HG02642 (cell line): ENCODE measurements around the gene SLC22A1.
"Not testable (repeated sequence)": the region's sequence is repeated elsewhere in the genome, so short reads cannot be mapped to it uniquely, and the experiment has no call there.

ENCODE experiments used
- ATAC-seq: cut with Tn5 transposase; IDR thresholded peaks from one replicate; pipeline ENCODE4 v1.9.1; 2021; ENCODE audit warnings: mild to moderate bottlenecking; ENCODE audit not compliant: unreplicated experiment, poor library complexity

The SLC22A1 gene

DNA sequence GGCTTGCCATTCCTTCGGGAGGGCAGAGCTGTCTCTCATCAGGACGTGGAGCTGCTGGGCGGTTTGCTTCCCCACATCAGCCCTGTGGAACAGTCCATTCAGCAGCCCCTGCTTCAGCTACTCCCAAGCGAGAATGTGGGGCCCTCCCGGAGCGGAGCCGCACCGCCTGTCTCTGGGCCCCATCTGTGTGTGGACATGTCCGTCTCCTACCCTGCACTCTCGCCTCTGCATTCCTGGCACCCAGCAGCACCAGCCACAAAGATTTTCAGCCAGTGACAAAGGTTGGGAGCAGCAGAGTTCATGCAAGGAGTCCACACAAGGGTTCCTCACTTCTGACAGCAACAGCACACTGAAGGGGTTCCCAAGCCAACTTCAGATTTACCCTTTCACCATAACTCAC is 29.0 kb upstream of the SLC22A1 start:
- ATAC-seq = no peak

GRCh38 chr6:160093061-160093460 is 28.6 kb upstream of the SLC22A1 start:
- ATAC-seq = no peak

DNA sequence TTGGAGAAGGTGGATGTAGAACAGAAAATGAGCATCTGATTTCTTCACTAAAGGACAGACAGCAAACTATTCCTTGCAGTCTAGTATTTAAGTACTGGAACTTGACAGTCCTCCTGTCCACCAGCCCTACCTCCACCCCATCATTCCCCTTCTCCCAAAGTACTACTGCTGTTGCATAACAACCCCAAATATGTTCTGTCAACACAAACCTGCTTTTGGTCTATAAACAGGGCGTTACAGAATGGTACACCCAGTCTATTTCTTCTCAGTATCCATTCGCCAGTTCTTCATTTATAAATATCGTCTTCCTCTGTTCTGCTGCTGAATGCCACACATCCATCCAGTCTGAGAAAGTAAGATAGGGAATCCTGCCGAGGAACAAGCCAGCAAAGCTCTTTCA is 27.7 kb upstream of the SLC22A1 start:
- no peak for ATAC-seq

GRCh38 chr6:160095146-160095845 is 26.3 kb upstream of the SLC22A1 start:
- ATAC-seq = no peak

GRCh38 chr6:160101277-160102205 is 20.1 kb upstream of the SLC22A1 start:
- ATAC-seq = no peak

GRCh38 chr6:160102399-160102798 is 19.2 kb upstream of the SLC22A1 start:
- no peak for ATAC-seq

DNA sequence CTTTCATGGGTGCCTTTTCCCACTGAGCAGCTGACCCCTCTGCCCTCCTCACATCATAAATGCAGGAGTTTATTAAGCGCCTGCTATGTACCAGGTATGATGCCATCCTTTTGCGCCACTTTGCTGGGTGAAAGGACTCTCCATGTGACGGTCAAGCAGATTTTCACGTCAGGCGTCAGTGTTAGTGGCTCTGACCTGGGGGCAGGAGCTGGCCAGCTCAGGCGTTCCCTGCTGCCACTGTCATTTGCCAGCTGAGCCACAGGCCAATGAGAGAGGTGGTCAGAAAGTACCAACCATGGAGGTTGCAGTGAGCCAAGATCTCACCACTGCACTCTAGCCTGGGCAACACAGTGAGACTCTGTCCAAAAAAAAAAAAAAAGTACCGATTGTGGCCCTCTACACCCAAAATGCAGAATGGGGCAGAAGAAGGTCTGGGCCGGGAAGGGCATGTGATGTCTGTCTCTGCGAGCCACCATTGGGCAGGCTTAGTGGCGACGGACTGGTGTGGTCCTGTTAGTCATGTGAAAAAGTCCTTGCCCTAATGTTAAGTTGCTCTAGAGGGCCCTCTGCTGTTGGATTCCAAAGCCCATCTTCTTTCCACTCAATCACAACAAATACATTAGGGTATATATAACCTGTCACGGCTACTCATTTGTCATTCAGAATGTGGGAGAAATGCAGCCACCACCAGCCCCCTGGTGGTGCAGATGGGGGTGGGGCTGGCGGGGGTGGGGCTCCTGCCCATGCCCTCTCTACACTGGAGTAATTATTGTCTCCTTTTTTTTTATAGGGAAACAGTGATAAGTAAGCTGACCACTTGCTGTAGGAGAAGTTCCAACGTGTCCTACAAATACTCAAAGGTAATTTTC is 18.4 kb upstream of the SLC22A1 start:
- ATAC-seq = no peak

DNA sequence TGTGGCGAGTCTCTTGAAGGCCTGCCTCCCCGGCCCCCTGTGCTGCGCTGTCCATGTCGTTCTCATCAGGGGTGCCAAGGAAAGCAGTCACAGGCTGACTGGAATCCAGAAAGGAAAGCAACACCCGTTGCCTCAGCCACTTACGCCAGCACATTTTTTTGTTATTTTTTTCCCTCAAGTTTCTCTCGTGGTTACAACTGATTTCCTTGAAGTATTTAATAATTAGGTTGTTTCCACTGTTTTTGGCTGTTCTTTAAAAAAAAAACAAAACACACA is 17.9 kb upstream of the SLC22A1 start:
- no peak for ATAC-seq

DNA sequence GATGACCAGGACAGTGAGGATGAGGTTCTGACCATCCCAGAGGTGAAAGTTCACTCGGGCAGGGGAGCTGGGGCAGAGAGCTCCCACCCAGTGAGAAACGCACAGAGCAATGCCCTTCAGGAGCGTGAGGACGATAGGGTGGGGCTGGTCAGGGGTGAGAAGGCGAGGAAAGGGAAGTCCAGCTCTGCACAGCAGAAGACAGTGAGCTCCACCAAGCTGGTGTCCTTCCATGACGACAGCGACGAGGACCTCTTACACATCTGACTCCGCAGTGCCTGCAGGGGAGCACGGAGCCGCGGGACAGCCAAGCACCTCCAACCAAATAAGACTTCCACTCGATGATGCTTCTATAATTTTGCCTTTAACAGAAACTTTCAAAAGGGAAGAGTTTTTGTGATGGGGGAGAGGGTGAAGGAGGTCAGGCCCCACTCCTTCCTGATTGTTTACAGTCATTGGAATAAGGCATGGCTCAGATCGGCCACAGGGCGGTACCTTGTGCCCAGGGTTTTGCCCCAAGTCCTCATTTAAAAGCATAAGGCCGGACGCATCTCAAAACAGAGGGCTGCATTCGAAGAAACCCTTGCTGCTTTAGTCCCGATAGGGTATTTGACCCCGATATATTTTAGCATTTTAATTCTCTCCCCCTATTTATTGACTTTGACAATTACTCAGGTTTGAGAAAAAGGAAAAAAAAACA is 16.6 kb upstream of the SLC22A1 start:
- ATAC-seq = no peak

DNA sequence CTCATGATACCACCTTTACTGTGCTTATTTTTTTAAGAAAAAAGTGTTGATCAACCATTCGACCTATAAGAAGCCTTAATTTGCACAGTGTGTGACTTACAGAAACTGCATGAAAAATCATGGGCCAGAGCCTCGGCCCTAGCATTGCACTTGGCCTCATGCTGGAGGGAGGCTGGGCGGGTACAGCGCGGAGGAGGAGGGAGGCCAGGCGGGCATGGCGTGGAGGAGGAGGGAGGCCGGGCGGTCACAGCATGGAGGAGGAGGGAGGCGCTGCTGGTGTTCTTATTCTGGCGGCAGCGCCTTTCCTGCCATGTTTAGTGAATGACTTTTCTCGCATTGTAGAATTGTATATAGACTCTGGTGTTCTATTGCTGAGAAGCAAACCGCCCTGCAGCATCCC is 15.6 kb upstream of the SLC22A1 start:
- ATAC-seq = no peak

GRCh38 chr6:160106701-160107100 is 14.9 kb upstream of the SLC22A1 start:
- no peak for ATAC-seq

DNA sequence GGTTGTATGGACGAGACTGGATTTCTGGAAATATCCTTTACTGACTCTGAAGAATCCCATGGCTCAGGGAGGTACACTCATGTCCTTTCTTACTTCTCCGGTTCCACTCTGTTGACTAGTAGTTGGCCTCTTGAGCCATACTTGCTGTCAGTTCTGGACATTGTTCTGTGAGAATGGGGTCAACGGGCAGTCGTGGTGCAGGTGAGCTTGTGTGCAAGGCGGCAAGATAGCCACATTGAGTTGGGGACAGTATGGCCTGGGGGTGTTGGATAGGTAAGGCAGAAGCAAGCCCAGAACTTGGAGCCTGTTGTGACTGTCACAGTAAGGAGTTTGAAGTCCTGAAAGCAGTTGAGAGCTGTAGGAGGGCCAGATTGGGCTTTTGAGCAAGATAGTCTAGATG is 13.5 kb upstream of the SLC22A1 start:
- ATAC-seq = no peak

DNA sequence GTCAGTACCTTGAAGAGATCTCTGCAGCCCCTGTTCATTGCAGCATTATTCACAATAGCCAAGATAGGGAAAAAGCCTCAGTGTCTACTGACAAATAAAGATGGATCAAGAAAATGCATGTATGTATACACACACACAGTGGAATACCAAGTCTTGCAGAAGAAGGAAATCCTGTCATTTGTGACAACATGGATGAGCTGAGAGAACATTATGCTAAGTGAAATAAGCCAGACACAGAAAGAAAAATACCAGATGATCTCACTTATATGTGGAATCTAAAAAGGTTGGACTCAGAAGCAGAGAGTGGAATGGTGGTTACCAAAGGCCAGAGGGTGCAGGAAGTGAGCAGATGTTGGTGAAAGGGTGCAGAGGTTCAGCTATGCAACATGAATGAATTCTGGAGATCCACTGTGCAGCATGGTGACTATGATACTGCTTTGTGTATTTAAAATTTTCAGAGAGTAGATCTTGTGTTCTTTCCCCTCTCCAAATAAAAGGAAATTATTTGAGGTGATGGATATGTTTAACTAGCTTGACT is 11.0 kb upstream of the SLC22A1 start:
- no peak for ATAC-seq

- no peak for ATAC-seq
Observed at GRCh38 chr6:160111806-160112205, 9.8 kb upstream of the SLC22A1 start.

DNA sequence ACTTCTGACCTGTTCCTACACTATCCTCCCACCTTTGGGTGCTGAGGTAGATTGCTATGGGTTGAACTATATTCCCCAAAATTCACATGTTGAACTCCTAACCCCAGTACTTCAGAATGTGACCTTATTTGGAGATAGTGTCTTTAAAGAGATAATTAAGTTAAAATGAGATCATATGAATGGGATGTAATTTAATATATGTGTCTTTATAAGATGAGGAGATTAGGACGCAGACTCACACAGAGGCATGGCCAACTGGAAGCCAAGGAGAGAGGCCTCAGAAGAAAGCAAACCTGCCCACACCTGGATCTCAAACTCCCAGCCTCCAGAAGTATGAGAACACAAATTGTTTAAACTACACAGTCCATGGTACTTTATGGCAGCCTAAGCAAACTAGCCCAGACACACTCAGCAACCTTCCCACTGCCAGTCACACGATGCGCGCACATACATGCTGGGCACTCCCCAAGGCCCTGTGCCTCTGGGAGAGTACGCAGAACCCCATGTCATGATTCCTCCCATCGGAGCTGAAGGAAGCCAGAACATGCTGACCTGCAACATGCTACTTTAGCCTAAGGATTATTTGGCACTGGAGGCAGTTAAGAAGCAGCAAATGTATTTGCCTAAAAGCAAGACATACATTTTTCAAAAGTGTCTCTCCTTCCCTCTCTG is 8.9 kb upstream of the SLC22A1 start:
- no peak for ATAC-seq

- ATAC-seq = not testable (repeated sequence)
Observed at GRCh38 chr6:160114536-160114935, 7.1 kb upstream of the SLC22A1 start.

- no peak for ATAC-seq
Observed at GRCh38 chr6:160115421-160115820, 6.2 kb upstream of the SLC22A1 start.

DNA sequence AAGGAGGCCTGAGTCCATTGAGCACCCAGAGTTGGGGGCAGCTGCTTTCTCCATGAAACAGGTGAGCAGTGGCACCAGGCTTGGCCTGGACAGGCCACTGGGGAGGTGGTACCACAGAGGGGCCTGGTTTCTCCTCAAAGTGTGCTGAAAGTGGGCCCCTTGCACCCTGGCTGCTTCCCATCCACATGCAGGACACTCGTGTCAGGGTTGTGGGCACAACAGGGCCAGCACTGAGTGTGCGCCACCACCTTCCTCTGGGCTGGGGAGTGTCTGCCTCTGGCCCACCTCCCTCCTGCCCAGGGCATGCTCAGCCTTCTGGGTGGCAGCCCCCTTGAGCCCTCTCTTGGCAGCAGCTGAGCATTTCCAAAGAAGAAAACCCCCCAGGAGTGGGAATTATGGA is 5.2 kb upstream of the SLC22A1 start:
- ATAC-seq = no peak

- no peak for ATAC-seq
Observed at GRCh38 chr6:160117137-160117536, 4.5 kb upstream of the SLC22A1 start.
